HL-60 (cell line): ENCODE results near the gene CDH19.
"Not testable (repeated sequence)": the region's sequence is repeated elsewhere in the genome, so short reads cannot be mapped to it uniquely, and the experiment has no call there.

ENCODE experiments used
- DNase-seq, 2 experiments: peaks; one replicate each; pipeline ENCODE4 v3.0.0-alpha.2; 2010 to 2020; ENCODE audit warnings: low read depth in 1 of 2, low spot score in 1 of 2
- H3K27ac ChIP-seq: fragments of 250-450 bp; sonication (Bioruptor Pico); replicated peaks from 2 replicates; pipeline ENCODE4 v1.5.1; 2020; ENCODE audit warnings: mild to moderate bottlenecking, moderate library complexity
- H3K27me3 ChIP-seq: fragments of 250-450 bp; sonication (Bioruptor Pico); 2 replicates; pipeline ENCODE4 v1.5.1; 2021; ENCODE audit warnings: mild to moderate bottlenecking, moderate library complexity; ENCODE audit not compliant: insufficient read depth, poor library complexity, severe bottlenecking
- H3K4me3 ChIP-seq: replicated peaks from 2 replicates; pipeline ENCODE4 v1.5.1; 2011; ENCODE audit warnings: mild to moderate bottlenecking, control low read depth, low read length; ENCODE audit not compliant: insufficient read depth
- GABPA ChIP-seq: IDR thresholded peaks from 2 replicates; pipeline ENCODE4 v1.6.1; 2012; ENCODE audit warnings: low read depth
- POLR2AphosphoS5 ChIP-seq: IDR thresholded peaks from 2 replicates; pipeline ENCODE4 v1.6.1; 2012; ENCODE audit warnings: low read depth
- SPI1 ChIP-seq: IDR thresholded peaks from 2 replicates; pipeline ENCODE4 v1.6.1; 2012; ENCODE audit warnings: low read depth, mild to moderate bottlenecking, borderline replicate concordance
- TF ChIP-seq, protein P1 (sequence below): IDR thresholded peaks from 2 replicates; pipeline ENCODE4 v1.6.1; 2012; ENCODE audit warnings: low read depth; ENCODE audit not compliant: insufficient replicate concordance
- TF ChIP-seq, protein P2 (sequence below): IDR thresholded peaks from one replicate; pipeline ENCODE4 v1.5.1; 2011; ENCODE audit warnings: low read length, control low read depth, inconsistent platforms; ENCODE audit not compliant: insufficient read depth

Gene CDH19

DNA sequence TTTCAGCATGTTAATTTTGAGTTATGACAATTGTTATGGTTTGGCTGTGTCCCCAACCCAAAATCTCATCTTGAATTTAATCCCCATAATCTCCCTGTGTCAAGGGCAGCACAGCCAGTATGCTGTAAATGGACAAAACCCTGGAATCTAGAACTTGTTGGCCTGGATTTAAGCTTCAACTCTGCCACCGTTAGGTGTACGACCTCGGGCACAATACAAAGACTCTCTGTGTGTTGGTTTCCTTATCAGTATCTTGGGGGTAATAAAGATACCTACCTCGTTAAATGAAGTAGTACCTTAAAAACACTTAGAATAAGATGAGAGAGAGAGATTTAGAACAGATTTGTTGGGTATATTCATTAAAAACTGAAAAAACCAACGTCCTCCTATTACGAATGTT, 106.5 kb downstream of the CDH19 start:
- TF ChIP-seq, protein P1, sequence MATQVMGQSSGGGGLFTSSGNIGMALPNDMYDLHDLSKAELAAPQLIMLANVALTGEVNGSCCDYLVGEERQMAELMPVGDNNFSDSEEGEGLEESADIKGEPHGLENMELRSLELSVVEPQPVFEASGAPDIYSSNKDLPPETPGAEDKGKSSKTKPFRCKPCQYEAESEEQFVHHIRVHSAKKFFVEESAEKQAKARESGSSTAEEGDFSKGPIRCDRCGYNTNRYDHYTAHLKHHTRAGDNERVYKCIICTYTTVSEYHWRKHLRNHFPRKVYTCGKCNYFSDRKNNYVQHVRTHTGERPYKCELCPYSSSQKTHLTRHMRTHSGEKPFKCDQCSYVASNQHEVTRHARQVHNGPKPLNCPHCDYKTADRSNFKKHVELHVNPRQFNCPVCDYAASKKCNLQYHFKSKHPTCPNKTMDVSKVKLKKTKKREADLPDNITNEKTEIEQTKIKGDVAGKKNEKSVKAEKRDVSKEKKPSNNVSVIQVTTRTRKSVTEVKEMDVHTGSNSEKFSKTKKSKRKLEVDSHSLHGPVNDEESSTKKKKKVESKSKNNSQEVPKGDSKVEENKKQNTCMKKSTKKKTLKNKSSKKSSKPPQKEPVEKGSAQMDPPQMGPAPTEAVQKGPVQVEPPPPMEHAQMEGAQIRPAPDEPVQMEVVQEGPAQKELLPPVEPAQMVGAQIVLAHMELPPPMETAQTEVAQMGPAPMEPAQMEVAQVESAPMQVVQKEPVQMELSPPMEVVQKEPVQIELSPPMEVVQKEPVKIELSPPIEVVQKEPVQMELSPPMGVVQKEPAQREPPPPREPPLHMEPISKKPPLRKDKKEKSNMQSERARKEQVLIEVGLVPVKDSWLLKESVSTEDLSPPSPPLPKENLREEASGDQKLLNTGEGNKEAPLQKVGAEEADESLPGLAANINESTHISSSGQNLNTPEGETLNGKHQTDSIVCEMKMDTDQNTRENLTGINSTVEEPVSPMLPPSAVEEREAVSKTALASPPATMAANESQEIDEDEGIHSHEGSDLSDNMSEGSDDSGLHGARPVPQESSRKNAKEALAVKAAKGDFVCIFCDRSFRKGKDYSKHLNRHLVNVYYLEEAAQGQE: no peak
- TF ChIP-seq POLR2AphosphoS5 (no peak), SPI1 (no peak), GABPA (no peak)
- TF ChIP-seq, protein P2, sequence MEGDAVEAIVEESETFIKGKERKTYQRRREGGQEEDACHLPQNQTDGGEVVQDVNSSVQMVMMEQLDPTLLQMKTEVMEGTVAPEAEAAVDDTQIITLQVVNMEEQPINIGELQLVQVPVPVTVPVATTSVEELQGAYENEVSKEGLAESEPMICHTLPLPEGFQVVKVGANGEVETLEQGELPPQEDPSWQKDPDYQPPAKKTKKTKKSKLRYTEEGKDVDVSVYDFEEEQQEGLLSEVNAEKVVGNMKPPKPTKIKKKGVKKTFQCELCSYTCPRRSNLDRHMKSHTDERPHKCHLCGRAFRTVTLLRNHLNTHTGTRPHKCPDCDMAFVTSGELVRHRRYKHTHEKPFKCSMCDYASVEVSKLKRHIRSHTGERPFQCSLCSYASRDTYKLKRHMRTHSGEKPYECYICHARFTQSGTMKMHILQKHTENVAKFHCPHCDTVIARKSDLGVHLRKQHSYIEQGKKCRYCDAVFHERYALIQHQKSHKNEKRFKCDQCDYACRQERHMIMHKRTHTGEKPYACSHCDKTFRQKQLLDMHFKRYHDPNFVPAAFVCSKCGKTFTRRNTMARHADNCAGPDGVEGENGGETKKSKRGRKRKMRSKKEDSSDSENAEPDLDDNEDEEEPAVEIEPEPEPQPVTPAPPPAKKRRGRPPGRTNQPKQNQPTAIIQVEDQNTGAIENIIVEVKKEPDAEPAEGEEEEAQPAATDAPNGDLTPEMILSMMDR: no peak
- DNase-seq: no peak
- H3K4me3 ChIP-seq: no peak overlapping the region
- H3K27me3 ChIP-seq: no peaks in the 10 kb centered on the region
- no peak overlapping the region for H3K27ac ChIP-seq

DNA sequence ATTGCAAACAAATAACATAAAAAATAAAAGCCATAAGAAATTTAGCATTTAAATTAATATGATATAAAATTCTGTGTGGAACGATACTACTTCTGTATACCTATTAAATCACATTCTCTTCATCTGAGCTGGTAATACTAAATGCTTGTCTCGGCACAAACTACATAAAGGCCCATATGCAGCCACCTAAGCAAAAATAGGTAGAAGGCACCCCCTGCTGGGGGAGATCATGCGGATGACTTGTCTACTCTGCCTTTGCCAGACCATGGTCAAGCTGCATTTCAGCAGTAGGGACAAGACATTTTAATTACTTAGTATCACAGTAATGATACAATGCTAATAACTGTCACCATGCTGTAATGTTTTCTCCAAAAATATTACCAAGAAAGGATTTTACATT, 108.0 kb downstream of the CDH19 start:
- Histone ChIP-seq H3K4me3 (no peak overlapping the region), H3K27me3 (no peaks in the 10 kb centered on the region), H3K27ac (no peak overlapping the region)
- TF ChIP-seq, protein P2: peak; percentile 24
- TF ChIP-seq, protein P1: no peak
- peak in 1 of 2 experiments; percentile 70 for DNase-seq

DNA sequence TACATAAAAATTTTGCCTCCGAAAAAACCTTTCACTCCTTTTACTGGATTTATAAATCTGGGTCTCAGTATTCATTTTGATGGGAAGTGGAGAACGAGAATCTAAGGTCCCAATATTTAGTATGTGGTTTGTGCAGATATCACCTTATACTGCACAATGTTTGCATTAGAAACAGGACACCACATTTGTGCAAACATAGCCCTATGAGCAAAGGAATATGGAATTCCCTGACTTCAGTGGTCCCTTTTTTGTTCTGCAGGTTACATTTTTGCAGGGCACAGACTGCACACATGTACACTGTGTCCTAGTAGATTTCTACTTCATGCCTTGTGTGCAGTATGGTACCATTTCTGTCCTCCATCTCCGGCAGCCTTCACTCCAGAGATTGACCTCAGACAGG, 130.0 kb downstream of the CDH19 start:
- H3K27ac ChIP-seq: no peak overlapping the region
- no peak for DNase-seq
- H3K4me3 ChIP-seq: no peak overlapping the region
- TF ChIP-seq SPI1: no peak
- TF ChIP-seq, protein P1: no peak
- TF ChIP-seq POLR2AphosphoS5: no peak
- TF ChIP-seq, protein P2: no peak
- TF ChIP-seq GABPA: no peak
- H3K27me3 ChIP-seq: no peaks in the 10 kb centered on the region

DNA sequence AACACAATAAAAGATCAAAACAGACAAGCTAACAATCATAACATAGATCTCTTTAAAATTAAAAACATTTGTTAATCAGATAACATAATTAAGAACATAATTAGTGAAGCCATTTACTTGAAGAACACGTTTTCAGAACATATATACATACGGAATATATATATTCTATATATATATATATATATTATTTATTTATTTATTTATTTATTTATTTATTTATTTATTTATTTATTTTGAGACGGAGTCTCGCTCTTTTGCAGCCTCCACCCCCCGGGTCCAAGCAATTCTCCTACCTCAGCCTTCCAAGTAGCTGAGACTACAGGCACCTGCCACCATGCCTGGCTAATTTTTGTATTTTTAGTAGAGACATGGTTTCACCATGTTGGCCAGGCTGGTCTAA, 137.7 kb downstream of the CDH19 start:
- not testable (repeated sequence) for H3K4me3 ChIP-seq, DNase-seq, H3K27ac ChIP-seq, H3K27me3 ChIP-seq
